ENCODE measurements around the gene NDUFB10.
"Not testable (repeated sequence)": the region's sequence is repeated elsewhere in the genome, so short reads cannot be mapped to it uniquely, and the experiment has no call there.

Gene NDUFB10

GRCh38 chr16:1947369-1947670 lies 12.0 kb upstream of the NDUFB10 start:
- DNase-seq = no peak

GRCh38 chr16:1949507-1949906 lies 9.8 kb upstream of the NDUFB10 start:
- DNase-seq = no peak

- no peak for DNase-seq
These were observed 9.3 kb upstream of the NDUFB10 start for GRCh38 chr16:1950047-1950446.

- no peak for DNase-seq
These were observed 8.8 kb upstream of the NDUFB10 start for GRCh38 chr16:1950559-1950958.

GRCh38 chr16:1953734-1954133 lies 5.6 kb upstream of the NDUFB10 start:
- DNase-seq = no peak

GRCh38 chr16:1957434-1958142 lies 1.8 kb upstream of the NDUFB10 start:
- DNase-seq = not testable (repeated sequence)

- DNase-seq = not testable (repeated sequence)
These were observed 1.2 kb upstream of the NDUFB10 start for GRCh38 chr16:1958143-1958491.

GRCh38 chr16:1958715-1959268 lies 546 bp upstream of the NDUFB10 start:
- no peak for DNase-seq

- no peak for DNase-seq
These were observed 1.6 kb downstream of the NDUFB10 start for GRCh38 chr16:1960665-1961630.

- DNase-seq = no peak
These were observed 2.3 kb downstream of the NDUFB10 start for GRCh38 chr16:1961651-1962067.

GRCh38 chr16:1962161-1963153 lies 3.1 kb downstream of the NDUFB10 start:
- DNase-seq = not testable (repeated sequence)

GRCh38 chr16:1963806-1964505 lies 4.6 kb downstream of the NDUFB10 start:
- DNase-seq = no peak

- peak; percentile 68 for DNase-seq
These were observed 5.4 kb downstream of the NDUFB10 start, which contains the start of gene RPS2 for GRCh38 chr16:1964506-1965395. Gene RPS2, minus strand, starts transcription at chr16:1964826. Its CDS starts 201 bp downstream, at chr16:1964625.

- DNase-seq = no peak
These were observed 6.2 kb downstream of the NDUFB10 start for GRCh38 chr16:1965396-1966001.

- no peak for DNase-seq
These were observed 7.1 kb downstream of the NDUFB10 start, which contains the start of gene RNF151 for GRCh38 chr16:1966460-1966859. Gene RNF151, plus strand, starts transcription at chr16:1966856. Its CDS starts 26 bp downstream, at chr16:1966882.

- no peak for DNase-seq
These were observed 9.0 kb downstream of the NDUFB10 start for GRCh38 chr16:1968146-1968953.

- peak; percentile 74 for DNase-seq
These were observed 12.6 kb downstream of the NDUFB10 start, which contains the start of gene TBL3 for GRCh38 chr16:1971796-1972489. Gene TBL3, plus strand, starts transcription at chr16:1972053. Its CDS starts 112 bp downstream, at chr16:1972165.

GRCh38 chr16:1972490-1972877 lies 13.1 kb downstream of the NDUFB10 start:
- no peak for DNase-seq
